NCI-H2227 (cell line): ENCODE data around the gene PMEPA1.

Experiments
- DNase-seq: peaks from one replicate; lab custom pipeline; 2025; ENCODE audit not compliant: unreplicated experiment; lab: John Stamatoyannopoulos, UW

PMEPA1 gene

GRCh38 chr20:57625978-57626377 lies 83.8 kb downstream of the PMEPA1 start:
- no peak for DNase-seq

DNA sequence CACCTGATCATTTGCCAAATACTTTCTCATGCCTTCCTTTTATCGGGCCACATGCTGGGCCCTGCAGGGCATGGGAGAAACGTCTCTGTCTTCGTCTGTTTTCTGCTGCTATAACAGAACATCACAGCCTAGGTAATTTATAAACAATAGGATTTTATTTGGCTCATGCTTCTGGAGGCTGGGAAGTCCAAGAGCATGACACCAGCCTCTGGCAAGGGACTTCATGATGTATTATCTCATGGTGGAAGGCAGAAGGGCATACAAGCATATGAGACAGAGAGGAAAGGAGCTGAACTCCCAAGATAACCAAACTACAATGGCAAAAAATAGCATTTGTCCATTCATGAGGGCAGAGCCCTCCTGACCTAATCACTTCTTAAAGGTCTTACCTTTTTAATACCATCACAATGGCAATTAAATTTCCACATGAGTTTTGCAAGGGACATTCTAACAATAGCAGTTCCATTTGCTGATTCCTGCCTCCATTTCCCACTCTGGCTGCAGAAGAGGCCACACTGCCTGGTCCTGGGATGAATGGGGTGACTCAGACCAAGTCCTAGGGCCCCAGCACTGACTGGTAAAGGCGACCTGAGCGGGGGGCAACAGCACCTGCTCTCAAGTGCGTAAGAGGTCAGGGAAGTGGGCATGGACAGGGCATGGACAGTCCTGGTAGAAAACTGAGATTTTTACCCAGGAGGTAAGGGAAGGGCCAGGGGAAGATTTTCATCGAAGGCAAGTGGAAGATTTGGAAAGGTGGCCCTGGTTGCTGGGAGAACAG lies 84.4 kb downstream of the PMEPA1 start:
- DNase-seq = no peak

- DNase-seq = no peak
Observed at GRCh38 chr20:57624124-57624523, 85.7 kb downstream of the PMEPA1 start.

- no peak for DNase-seq
Observed at GRCh38 chr20:57622579-57623381, 87.0 kb downstream of the PMEPA1 start.

- DNase-seq = no peak
Observed at GRCh38 chr20:57622201-57622570, 87.6 kb downstream of the PMEPA1 start.

- no peak for DNase-seq
Observed at GRCh38 chr20:57621421-57622200, 88.2 kb downstream of the PMEPA1 start.

- no peak for DNase-seq
Observed at GRCh38 chr20:57620999-57621398, 88.8 kb downstream of the PMEPA1 start.

DNA sequence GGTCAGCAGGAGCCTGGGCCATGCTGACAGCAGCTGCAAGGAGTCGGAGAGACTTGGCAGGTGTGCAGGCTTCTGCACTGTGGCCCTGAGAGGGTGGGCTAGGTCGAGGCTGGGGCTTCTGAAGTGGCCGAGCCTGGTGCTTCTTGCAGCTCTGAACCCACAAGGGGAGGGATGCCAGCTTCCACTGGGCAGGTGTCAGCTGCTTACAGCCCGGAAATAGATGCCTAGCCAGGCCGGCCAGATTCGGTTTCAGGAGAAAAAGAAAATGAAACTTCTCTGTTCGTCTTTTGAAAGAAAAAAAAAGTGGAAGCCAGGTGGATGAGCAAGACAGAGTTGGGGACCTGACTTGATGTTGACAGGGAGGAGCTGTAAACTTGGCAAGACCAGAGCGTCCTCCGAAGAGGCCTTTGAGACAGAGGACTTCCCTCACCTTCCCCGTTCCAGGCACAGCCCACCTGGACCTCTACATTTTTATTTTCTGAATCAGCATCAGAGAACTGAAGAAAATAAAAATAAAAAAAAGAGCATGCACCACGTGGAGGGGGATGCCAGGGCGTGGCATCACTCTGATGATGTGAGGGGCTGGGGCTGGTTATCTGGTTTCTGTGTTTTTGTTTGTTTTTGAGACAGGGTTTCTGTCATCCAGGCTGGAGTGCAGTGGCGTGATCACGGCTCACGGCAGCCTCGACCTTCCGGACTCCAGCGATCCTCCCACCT lies 89.4 kb downstream of the PMEPA1 start, which contains the start of gene ZBP1:
Gene ZBP1 (minus strand): TSS at position 153 of the 717 bp plus-strand sequence. CDS start 131 bp downstream, at position 22.
- no peak for DNase-seq

- no peak for DNase-seq
Observed at GRCh38 chr20:57619051-57619831, 90.6 kb downstream of the PMEPA1 start.

DNA sequence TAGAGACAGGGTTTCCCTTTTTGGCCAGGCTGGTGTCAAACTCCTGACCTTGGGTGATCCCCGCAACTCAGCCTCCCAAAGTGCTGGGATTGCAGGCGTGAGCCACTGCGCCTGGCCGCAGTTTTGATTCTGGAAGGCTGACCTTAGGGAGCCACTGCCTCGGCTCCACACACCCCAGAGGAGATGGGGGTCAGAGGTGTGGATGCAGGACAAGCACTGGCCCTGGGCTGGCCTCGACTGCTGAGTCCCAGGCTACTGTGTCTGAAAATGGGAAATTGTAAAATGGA lies 91.1 kb downstream of the PMEPA1 start:
- DNase-seq = no peak

DNA sequence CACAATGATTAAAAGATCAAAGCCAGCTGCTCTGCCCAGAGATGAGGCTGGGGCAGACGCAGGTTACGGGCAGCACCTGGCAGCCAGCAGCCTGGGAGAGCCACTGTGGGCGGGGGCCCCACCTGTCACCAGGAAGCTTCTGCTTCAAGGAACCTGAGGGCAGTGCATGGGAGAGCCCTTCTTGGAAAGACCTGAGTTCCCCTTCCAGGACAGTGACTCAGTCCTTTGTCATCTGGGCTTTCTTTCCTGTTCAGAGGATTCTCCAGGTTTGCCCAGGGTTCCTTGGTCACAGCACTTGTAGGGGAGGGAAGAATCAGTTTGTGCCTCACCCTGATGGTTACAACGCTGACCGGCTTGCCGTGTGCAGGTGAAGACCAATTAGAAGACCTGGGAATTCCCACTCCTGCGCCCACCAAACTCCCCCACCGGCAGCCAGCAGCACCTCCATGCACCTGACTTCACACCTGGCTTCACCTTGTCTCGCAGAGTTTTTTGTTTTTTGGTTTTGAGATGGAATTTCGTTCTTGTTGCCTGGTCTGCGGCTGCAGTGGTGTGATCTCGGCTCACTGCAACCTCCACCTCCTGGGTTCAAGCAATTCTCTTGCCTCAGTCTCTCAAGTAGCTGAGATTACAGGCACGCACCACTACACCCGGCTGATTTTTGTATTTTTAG lies 91.6 kb downstream of the PMEPA1 start:
- no peak for DNase-seq

GRCh38 chr20:57617079-57617795 lies 92.6 kb downstream of the PMEPA1 start:
- DNase-seq = no peak

DNA sequence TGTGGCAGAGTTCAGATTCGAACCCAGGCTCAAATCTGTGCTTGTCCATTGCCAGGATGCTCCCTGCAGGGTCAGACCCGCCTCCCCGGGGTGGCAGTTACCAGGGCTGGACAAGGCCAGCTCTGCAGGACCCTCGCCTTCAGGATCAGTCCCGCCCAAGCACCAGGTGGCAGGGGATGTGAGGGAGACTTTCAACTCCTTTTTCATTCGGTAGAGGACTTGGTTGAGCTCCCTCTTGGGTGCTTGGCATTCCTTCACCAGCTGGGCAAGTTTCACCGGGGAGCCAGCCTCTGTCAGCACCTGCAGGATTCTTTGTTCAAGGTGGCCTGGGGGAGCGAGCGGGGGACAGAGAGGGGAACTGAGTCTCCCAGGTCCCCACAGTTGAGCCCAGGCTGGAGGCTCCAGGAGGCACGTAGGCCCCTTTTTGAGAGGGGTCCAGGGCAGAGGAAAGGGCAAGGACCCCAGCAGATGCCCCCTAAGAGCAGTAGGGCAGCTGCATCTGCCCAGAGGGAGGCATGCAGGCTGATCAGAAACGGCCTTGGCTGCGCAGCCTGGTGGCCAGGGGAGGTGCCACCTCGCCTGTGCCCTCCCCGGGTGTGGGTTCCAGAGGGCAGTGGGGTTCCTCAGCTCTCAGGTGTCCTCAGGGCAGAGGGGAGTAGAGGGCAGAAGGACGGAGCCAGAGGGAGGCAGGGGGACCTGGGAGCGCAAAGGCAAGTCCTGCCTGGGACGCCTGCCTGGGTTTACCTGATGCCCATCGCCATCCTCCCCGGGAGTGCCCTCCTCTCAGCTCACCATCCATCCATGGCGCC lies 93.5 kb downstream of the PMEPA1 start:
- no peak for DNase-seq

DNA sequence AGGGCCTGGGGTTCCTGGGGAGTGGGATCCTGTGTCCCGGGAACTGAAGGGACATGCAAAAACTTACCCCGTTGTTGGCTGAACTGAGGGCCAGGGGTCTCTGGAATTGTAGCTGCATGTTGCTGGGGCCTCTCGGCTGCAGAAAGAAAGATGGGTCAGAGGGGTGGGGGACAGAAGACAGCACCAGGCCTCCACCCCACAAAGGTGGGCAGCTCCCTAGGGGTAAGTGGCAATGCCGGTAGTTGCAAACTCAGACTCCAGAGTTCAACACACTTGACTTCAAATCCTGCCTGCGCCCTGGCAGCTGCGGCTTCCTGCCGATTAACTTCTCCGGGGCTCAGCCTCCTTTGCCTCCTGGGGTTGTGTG lies 94.4 kb downstream of the PMEPA1 start:
- DNase-seq = no peak

GRCh38 chr20:57614490-57615444 lies 95.0 kb downstream of the PMEPA1 start:
- DNase-seq = no peak

DNA sequence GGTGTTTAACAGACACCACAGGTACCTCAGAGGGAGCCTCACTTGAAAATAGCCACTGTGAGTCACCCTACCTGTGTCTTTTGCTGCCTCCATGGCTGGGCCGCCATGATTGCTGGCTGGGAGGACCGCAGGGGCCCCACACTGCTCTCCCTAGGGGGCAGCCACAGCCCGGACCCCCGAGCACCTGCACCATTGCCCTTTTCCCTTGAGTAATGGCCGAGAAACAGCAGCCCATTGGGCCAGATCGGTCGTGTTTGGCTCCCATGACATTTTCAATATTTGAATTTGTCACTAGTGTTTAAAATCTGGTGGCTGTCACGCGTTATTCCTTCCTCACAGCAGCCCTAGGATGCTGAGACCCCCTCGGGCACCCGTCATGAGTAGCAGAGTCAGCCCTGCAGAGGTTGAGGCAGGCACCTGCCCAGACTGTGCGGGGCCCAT lies 96.3 kb downstream of the PMEPA1 start:
- DNase-seq = no peak

GRCh38 chr20:57612916-57613315 lies 96.9 kb downstream of the PMEPA1 start:
- no peak for DNase-seq
